GM12878 (cell line): ENCODE measurements around the gene OTUD3. TPM values are rescaled to one million over a fixed set of nuclear protein-coding genes. Genes with fewer than 3 reads are reported as not detected.

ENCODE experiments used
- ATAC-seq: fragments of 200-7000 bp; cut with Tn5 transposase; 3 replicates; pipeline ENCODE4 v1.9.1; 2020; ENCODE audit warnings: mild to moderate bottlenecking, moderate library complexity
- BruUV-seq: library from RNA; stranded (reverse); fragments of 400-500 nt; replicated peaks from 2 replicates; lab custom pipeline; 2021; lab: Mats Ljungman, UMichigan
- CTCF ChIA-PET: fragments of 300-600 bp; sonication (Branson Sonifier 250); formaldehyde crosslinking; extraction: SDS; loops from one replicate; lab custom pipeline; 2021; ENCODE audit warnings: inconsistent platforms; lab: Yijun Ruan, JAX
- POLR2A ChIA-PET: fragments of 350-600 bp; formaldehyde crosslinking; extraction: SDS; loops from one replicate; lab custom pipeline; 2021; ENCODE audit warnings: inconsistent platforms; lab: Charles Lee
- RAD21 ChIA-PET: fragments of 300-600 bp; sonication (Branson Sonifier 250); formaldehyde crosslinking; loops from one replicate; lab custom pipeline; 2023; ENCODE audit warnings: antibody characterized with exemption; ENCODE audit not compliant: unreplicated experiment; lab: Charles Lee
- SMC1A ChIA-PET: fragments of 300-600 bp; sonication (Branson Sonifier 250); formaldehyde crosslinking; loops from one replicate; lab custom pipeline; 2023; ENCODE audit not compliant: unreplicated experiment, uncharacterized antibody; lab: Charles Lee
- DNase-seq: peaks from one replicate; pipeline ENCODE4 v3.0.0-alpha.2; 2011; ENCODE audit warnings: low read depth, low spot score
- FAIRE-seq: peaks from 3 replicates; lab custom pipeline; 2011; peaks lifted over from hg19 to GRCh38; lab: Jason Lieb, UNC
- H2AFZ ChIP-seq: 2 replicates; pipeline ENCODE4 v1.6.0; 2011; ENCODE audit warnings: low read depth, low read length, control low read depth; ENCODE audit not compliant: control insufficient read depth
- H3K27ac ChIP-seq: 2 replicates; pipeline ENCODE4 v1.5.1; 2011; ENCODE audit warnings: control low read depth; ENCODE audit not compliant: control insufficient read depth, insufficient read depth
- H3K27me3 ChIP-seq, 2 experiments: replicated peaks in 1 of 2; 2 replicates each; pipeline versions ENCODE4 v1.6.0 to v1.6.1; 2011; ENCODE audit warnings: low read length in 1 of 2; ENCODE audit not compliant: control insufficient read depth in 2 of 2, insufficient read depth in 2 of 2
- H3K36me3 ChIP-seq, 2 experiments: 2 replicates each; pipeline ENCODE4 v1.5.1; 2011; ENCODE audit warnings: low read length in 1 of 2; ENCODE audit not compliant: control insufficient read depth in 2 of 2, insufficient read depth in 2 of 2
- H3K4me1 ChIP-seq: 2 replicates; pipeline ENCODE4 v1.6.1; 2011; ENCODE audit warnings: mild to moderate bottlenecking, low read length, moderate library complexity, mixed read lengths; ENCODE audit not compliant: control insufficient read depth, insufficient read depth
- H3K4me2 ChIP-seq: 2 replicates; pipeline ENCODE4 v1.6.0; 2011; ENCODE audit warnings: control low read depth; ENCODE audit not compliant: control insufficient read depth, insufficient read depth
- H3K4me3 ChIP-seq: fragments of 200-600 bp; sonication (generic); 2 replicates; pipeline ENCODE4 v1.5.1; 2016
- H3K79me2 ChIP-seq: 2 replicates; pipeline ENCODE4 v1.6.0; 2011; ENCODE audit warnings: low read length; ENCODE audit not compliant: control insufficient read depth, insufficient read depth
- H3K9ac ChIP-seq: 2 replicates; pipeline ENCODE4 v1.8.0; 2011; ENCODE audit warnings: low read length, control low read depth, mixed read lengths; ENCODE audit not compliant: control insufficient read depth, insufficient read depth
- H3K9me3 ChIP-seq: replicated peaks from 3 replicates; pipeline ENCODE4 v1.5.1; 2011; ENCODE audit warnings: mild to moderate bottlenecking, low read length; ENCODE audit not compliant: control insufficient read depth, insufficient read depth
- H4K20me1 ChIP-seq: 2 replicates; pipeline ENCODE4 v1.6.0; 2011; ENCODE audit not compliant: control insufficient read depth, insufficient read depth
- BMI1 ChIP-seq: fragments of 450-650 bp; IDR thresholded peaks from 2 replicates; pipeline ENCODE4 v1.6.1; 2016; ENCODE audit warnings: mild to moderate bottlenecking, moderate library complexity, borderline replicate concordance
- EED ChIP-seq: sonication (generic); IDR thresholded peaks from 2 replicates; pipeline ENCODE4 v1.6.1; 2016; ENCODE audit warnings: antibody characterized with exemption, low read depth
- MXI1 ChIP-seq: fragments of 150-350 bp; IDR thresholded peaks from 2 replicates; pipeline ENCODE4 v1.6.1; 2011; ENCODE audit warnings: low read depth, mild to moderate bottlenecking, inconsistent platforms, low read length, improper control_type of control experiment
- POLR2A ChIP-seq: IDR thresholded peaks from 2 replicates; pipeline ENCODE4 v1.6.1; 2011; ENCODE audit warnings: low read depth, mild to moderate bottlenecking, low read length
- RB1 ChIP-seq: fragments of 450-650 bp; formaldehyde crosslinking; IDR thresholded peaks from 2 replicates; pipeline ENCODE4 v1.6.1; 2017; ENCODE audit warnings: mild to moderate bottlenecking, borderline replicate concordance
- RBBP5 ChIP-seq: fragments of 200-600 bp; sonication (generic); conservative IDR thresholded peaks from 2 replicates; pipeline ENCODE4 v1.6.1; 2016
- SIN3A ChIP-seq: IDR thresholded peaks from 2 replicates; pipeline ENCODE4 v1.6.1; 2012; ENCODE audit warnings: low read depth, low read length, improper control_type of control experiment
- SMAD1 ChIP-seq: fragments of 450-650 bp; IDR thresholded peaks from 2 replicates; pipeline ENCODE4 v1.6.1; 2018; ENCODE audit warnings: mild to moderate bottlenecking, low read depth; ENCODE audit not compliant: partially characterized antibody
- SUPT20H ChIP-seq: IDR thresholded peaks from 2 replicates; pipeline ENCODE4 v1.6.1; 2011; ENCODE audit warnings: low read depth, mild to moderate bottlenecking, low read length, moderate library complexity, borderline replicate concordance; ENCODE audit not compliant: control insufficient read depth
- WGBS: methylation state at CpG from one replicate; pipeline ENCODE4 v1.1.6; 2016; ENCODE audit warnings: low lambda C conversion rate; ENCODE audit not compliant: insufficient replicate concordance, insufficient coverage; ENCODE audit errors: missing lambda C conversion rate; 5-methylcytosine and 5-hydroxymethylcytosine counted together
- in situ Hi-C: fragments of 300-500 bp; cut with MboI; formaldehyde crosslinking; loops from 9 replicates; pipeline ENCODE4 v1.14.3; 2018; ENCODE audit warnings: mixed read lengths
- intact Hi-C: fragments of 100-400 bp; cut with micrococcal nuclease; formaldehyde crosslinking; loops from one replicate; pipeline ENCODE4 v1.14.2; 2022; ENCODE audit not compliant: unreplicated experiment
- polyA plus RNA-seq, 11 experiments: library from polyadenylated mRNA; depleted of rRNA in 4 of 11; unstranded in 6 of 11; stranded (reverse) in 5 of 11; fragments of >200 nt; fragmentation: Nextera tagmentation in 4 of 11; fragmentation: Illumina TruSeq in 1 of 11; extraction: Ambion mirVana in 4 of 11; extraction: Trizol in 1 of 11; gene quantifications; 1 replicate in 1 of 11; 2 replicates in 10 of 11; pipeline versions ENCODE4 v1.2.1 to v1.2.3, GENCODE V29; 2011 to 2016; ENCODE audit warnings: inconsistent platforms in 2 of 11, missing spikeins in 2 of 11, low read depth in 1 of 11
- total RNA-seq, 4 experiments: library from RNA; depleted of rRNA in 3 of 4; stranded (reverse); fragments of >200 nt in 3 of 4; fragmentation: Illumina TruSeq in 1 of 4; extraction: Trizol in 1 of 4; gene quantifications; 2 replicates each; pipeline versions ENCODE4 v1.2.1 to v1.2.3, GENCODE V29; 2013 to 2021
- TF ChIP-seq, protein P1 (sequence below): fragments of 450-650 bp; IDR thresholded peaks from 2 replicates; pipeline ENCODE4 v1.6.1; 2018; ENCODE audit warnings: mild to moderate bottlenecking, low read depth, moderate library complexity; ENCODE audit not compliant: partially characterized antibody
- TF ChIP-seq, protein P2 (sequence below): fragments of 450-650 bp; IDR thresholded peaks from 2 replicates; pipeline ENCODE4 v1.6.1; 2017; ENCODE audit warnings: mild to moderate bottlenecking
- TF ChIP-seq, protein P3 (sequence below): IDR thresholded peaks from 2 replicates; pipeline ENCODE4 v1.6.1; 2011; ENCODE audit warnings: borderline replicate concordance, low read depth, mild to moderate bottlenecking, moderate library complexity, mixed read lengths, low read length; ENCODE audit not compliant: insufficient read depth; ENCODE audit errors: extremely low read length
- TF ChIP-seq, protein P4 (sequence below): IDR thresholded peaks from 2 replicates; pipeline ENCODE4 v1.6.1; 2012; ENCODE audit warnings: mild to moderate bottlenecking, low read depth, low read length

OTUD3 gene
- total and polyA plus RNA-seq, 10 of the 15 experiments (the other 5 are each of a cell fraction or from before 2014, with no cell fraction given) = 0.77 to 8.9 (median 4.8) TPM

DNA sequence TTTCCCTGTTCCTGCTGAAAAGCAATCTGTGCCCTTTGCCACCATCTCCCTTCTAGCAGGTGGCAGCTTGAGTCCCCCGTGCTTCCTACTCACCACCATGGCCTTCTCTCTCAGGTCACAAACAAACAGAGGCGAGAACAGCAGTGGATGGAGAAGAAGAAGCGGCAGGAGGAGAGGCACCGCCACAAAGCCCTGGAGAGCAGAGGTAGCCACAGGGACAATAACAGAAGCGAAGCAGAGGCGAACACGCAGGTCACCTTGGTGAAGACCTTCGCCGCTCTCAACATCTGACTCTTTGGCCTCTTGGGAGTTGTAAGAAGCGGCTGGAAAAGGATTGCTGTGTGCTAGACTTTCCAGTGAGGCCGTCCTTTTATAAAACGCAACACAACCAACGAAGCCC lies 25.3 kb downstream of the OTUD3 start:
- WGBS = 98% methylated on average over 13 of the region's 13 CpGs
- intact Hi-C loops (no loop called here), in situ Hi-C loops (no loop called here)
- Histone ChIP-seq H3K9me3 (no peaks in the 10 kb centered on the region), H2AFZ (no peak overlapping the region), H3K36me3 (peaks cover 10 to 42% of the 10 kb centered on the region in 2 experiments), H3K79me2 (no peaks in the 10 kb centered on the region), H3K4me2 (no peak overlapping the region), H3K9ac (no peak overlapping the region), H3K27ac (no peak overlapping the region), H4K20me1 (no peaks in the 10 kb centered on the region), H3K4me1 (no peaks in the 10 kb centered on the region), H3K4me3 (no peak overlapping the region), H3K27me3 (no peaks in the 10 kb centered on the region)
- DNase-seq (no peak), ATAC-seq (no peak), FAIRE-seq (no peak)
- ChIA-PET POLR2A (no interaction called here), CTCF (no interaction called here), RAD21 (no interaction called here), SMC1A (no interaction called here)
- no TSS peak for BruUV-seq
- TF ChIP-seq SUPT20H = no peak
- TF ChIP-seq MXI1 = no peak
- TF ChIP-seq, protein P1, sequence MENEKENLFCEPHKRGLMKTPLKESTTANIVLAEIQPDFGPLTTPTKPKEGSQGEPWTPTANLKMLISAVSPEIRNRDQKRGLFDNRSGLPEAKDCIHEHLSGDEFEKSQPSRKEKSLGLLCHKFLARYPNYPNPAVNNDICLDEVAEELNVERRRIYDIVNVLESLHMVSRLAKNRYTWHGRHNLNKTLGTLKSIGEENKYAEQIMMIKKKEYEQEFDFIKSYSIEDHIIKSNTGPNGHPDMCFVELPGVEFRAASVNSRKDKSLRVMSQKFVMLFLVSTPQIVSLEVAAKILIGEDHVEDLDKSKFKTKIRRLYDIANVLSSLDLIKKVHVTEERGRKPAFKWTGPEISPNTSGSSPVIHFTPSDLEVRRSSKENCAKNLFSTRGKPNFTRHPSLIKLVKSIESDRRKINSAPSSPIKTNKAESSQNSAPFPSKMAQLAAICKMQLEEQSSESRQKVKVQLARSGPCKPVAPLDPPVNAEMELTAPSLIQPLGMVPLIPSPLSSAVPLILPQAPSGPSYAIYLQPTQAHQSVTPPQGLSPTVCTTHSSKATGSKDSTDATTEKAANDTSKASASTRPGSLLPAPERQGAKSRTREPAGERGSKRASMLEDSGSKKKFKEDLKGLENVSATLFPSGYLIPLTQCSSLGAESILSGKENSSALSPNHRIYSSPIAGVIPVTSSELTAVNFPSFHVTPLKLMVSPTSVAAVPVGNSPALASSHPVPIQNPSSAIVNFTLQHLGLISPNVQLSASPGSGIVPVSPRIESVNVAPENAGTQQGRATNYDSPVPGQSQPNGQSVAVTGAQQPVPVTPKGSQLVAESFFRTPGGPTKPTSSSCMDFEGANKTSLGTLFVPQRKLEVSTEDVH = no peak
- TF ChIP-seq SIN3A = no peak
- TF ChIP-seq BMI1 = no peak
- TF ChIP-seq, protein P2, sequence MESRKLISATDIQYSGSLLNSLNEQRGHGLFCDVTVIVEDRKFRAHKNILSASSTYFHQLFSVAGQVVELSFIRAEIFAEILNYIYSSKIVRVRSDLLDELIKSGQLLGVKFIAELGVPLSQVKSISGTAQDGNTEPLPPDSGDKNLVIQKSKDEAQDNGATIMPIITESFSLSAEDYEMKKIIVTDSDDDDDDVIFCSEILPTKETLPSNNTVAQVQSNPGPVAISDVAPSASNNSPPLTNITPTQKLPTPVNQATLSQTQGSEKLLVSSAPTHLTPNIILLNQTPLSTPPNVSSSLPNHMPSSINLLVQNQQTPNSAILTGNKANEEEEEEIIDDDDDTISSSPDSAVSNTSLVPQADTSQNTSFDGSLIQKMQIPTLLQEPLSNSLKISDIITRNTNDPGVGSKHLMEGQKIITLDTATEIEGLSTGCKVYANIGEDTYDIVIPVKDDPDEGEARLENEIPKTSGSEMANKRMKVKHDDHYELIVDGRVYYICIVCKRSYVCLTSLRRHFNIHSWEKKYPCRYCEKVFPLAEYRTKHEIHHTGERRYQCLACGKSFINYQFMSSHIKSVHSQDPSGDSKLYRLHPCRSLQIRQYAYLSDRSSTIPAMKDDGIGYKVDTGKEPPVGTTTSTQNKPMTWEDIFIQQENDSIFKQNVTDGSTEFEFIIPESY = no peak
- TF ChIP-seq SMAD1 = no peak
- no peak for TF ChIP-seq RBBP5
- TF ChIP-seq, protein P3, sequence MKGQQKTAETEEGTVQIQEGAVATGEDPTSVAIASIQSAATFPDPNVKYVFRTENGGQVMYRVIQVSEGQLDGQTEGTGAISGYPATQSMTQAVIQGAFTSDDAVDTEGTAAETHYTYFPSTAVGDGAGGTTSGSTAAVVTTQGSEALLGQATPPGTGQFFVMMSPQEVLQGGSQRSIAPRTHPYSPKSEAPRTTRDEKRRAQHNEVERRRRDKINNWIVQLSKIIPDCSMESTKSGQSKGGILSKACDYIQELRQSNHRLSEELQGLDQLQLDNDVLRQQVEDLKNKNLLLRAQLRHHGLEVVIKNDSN = no peak
- TF ChIP-seq POLR2A = no peak
- no peak for TF ChIP-seq EED
- TF ChIP-seq, protein P4, sequence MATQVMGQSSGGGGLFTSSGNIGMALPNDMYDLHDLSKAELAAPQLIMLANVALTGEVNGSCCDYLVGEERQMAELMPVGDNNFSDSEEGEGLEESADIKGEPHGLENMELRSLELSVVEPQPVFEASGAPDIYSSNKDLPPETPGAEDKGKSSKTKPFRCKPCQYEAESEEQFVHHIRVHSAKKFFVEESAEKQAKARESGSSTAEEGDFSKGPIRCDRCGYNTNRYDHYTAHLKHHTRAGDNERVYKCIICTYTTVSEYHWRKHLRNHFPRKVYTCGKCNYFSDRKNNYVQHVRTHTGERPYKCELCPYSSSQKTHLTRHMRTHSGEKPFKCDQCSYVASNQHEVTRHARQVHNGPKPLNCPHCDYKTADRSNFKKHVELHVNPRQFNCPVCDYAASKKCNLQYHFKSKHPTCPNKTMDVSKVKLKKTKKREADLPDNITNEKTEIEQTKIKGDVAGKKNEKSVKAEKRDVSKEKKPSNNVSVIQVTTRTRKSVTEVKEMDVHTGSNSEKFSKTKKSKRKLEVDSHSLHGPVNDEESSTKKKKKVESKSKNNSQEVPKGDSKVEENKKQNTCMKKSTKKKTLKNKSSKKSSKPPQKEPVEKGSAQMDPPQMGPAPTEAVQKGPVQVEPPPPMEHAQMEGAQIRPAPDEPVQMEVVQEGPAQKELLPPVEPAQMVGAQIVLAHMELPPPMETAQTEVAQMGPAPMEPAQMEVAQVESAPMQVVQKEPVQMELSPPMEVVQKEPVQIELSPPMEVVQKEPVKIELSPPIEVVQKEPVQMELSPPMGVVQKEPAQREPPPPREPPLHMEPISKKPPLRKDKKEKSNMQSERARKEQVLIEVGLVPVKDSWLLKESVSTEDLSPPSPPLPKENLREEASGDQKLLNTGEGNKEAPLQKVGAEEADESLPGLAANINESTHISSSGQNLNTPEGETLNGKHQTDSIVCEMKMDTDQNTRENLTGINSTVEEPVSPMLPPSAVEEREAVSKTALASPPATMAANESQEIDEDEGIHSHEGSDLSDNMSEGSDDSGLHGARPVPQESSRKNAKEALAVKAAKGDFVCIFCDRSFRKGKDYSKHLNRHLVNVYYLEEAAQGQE = no peak
- no peak for TF ChIP-seq RB1
